Choroid plexus epithelial cell (primary cell): ENCODE data around the gene IGF2.

Experiments
- DNase-seq: peaks from one replicate; pipeline ENCODE4 v3.0.0-alpha.2; 2010; ENCODE audit warnings: low read depth
- H3K4me3 ChIP-seq: 2 replicates; pipeline ENCODE4 v1.5.1; 2011; ENCODE audit warnings: low read depth, mild to moderate bottlenecking, control low read depth, low read length, moderate library complexity
- CTCF ChIP-seq: conservative IDR thresholded peaks from 2 replicates; pipeline ENCODE4 v1.5.1; 2011; ENCODE audit warnings: low read depth, mild to moderate bottlenecking, control low read depth, inconsistent platforms, low read length, moderate library complexity

IGF2 gene

GRCh38 chr11:2176389-2176900, 37.3 kb upstream of the IGF2 start:
- H3K4me3 ChIP-seq, result no peak overlapping the region
- no peak for TF ChIP-seq CTCF

DNA sequence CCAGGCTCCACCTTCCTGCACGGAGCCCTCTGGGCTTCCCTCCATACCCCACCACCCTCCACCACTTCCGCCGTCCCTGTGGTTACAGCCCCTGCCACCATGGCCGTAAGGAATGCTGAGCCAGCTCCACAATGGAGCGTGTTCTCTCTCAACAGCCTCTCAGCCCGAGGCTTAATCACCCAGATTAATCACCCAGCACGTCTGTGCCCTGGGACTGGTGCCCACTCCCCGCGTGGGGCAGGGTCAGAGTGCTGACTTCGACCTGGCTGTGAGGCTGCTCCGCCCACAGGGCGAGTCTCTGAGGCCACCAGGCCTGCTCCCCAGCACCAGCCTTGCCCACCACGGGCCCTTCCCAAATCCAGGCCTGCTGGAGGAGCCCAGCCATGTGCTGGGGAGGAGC, 36.5 kb upstream of the IGF2 start:
- no peak for DNase-seq
- TF ChIP-seq CTCF, result no peak
- no peak overlapping the region for H3K4me3 ChIP-seq

More at GRCh38 chr11:2176389-2176900, 37.3 kb upstream of the IGF2 start:
- DNase-seq, result no peak

GRCh38 chr11:2174361-2174760, 35.2 kb upstream of the IGF2 start:
- H3K4me3 ChIP-seq, result no peak overlapping the region
- DNase-seq, result no peak
- no peak for TF ChIP-seq CTCF

GRCh38 chr11:2173761-2174160, 34.6 kb upstream of the IGF2 start:
- H3K4me3 ChIP-seq, result no peak overlapping the region
- no peak for TF ChIP-seq CTCF
- DNase-seq, result no peak

DNA sequence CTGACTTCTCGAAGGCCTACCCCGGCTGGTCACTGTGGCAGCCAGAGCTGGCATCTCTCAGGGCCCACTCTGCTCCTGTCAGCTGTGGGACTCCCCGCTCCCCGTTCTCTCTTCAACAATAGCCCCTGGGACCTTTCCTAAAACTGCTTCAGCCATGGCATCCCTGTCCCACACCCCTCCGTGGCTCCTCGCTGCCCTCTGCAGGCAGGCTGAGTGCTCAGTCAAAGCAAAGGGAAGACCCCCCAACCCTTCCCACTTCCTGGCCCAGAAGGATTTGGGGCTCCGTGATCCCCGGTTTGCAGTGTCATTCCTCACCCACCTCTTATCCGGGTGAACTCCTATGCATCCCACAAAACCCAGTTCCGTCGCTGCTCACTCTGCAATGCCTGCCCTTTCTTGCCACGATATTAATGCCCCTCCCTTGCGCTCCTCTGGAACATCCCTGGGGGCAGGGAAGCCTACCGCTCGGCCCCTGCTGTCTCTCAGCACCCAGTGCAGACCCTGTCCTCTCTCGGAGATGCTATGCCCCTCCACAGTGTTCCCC, 34.0 kb upstream of the IGF2 start:
- TF ChIP-seq CTCF, result peak; percentile 67
- H3K4me3 ChIP-seq, result no peak overlapping the region
- DNase-seq, result peak; percentile 11

GRCh38 chr11:2172676-2173075, 33.5 kb upstream of the IGF2 start:
- TF ChIP-seq CTCF, result no peak
- DNase-seq, result no peak
- no peak overlapping the region for H3K4me3 ChIP-seq

DNA sequence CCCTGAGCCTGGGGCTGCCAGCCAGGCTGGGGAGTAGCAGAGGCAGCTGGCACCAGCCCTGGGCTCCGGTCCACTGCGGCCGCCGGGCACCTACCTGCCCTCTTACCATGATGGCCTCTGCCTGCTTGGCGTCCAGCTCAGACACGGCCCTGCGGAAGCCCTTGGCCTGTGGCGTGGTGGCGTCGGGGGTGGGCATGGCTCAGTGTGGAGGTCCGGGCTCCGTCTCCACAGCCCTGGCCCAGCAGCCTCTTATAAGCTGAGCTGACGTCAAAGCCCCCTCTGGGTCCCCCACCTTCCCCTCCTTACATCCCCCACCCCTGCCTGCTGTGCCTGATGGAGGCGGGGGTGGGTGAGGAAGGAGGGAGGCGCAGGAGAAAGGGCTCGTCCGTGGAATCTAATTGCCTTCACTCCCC, 32.4 kb upstream of the IGF2 start, which contains the start of gene TH:
Gene TH (minus strand): TSS at position 225 of the 413 bp plus-strand sequence. CDS start 29 bp downstream, at position 196.
- H3K4me3 ChIP-seq, result no peak within 1 kb of the TSS
- no peak for DNase-seq
- no peak for TF ChIP-seq CTCF
